ENCODE measurements around the gene CRYGA.
A peak's percentile ranks its signal among the peaks of the same experiment; 100 is the strongest.
"Not testable (repeated sequence)": the region's sequence is repeated elsewhere in the genome, so short reads cannot be mapped to it uniquely, and the experiment has no call there.

The CRYGA gene

DNA sequence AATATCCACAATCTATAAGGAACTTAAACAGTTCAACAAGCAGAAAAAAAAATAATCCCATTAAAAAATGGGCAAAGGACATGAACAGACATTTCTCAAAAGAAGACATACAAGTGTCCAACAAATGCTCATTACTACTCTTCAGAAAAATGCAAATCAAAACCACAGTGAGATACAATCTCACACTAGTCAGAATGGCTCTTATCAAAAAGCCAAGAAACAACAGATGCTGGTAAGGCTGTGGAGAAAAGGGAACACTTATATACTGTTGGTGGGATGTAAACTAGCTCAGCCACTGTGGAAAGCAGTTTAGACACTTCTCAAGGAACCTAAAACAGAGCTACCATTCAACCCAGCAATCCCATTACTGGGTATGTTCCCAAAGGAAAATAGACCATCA is 10.2 kb downstream of the CRYGA start:
- no peak overlapping the region for H3K9ac ChIP-seq (ENCODE audit: low read depth, low read length)
- H3K27ac ChIP-seq (ENCODE audit: low read depth, low read length), result no peak overlapping the region
- no peaks in the 10 kb centered on the region for H3K27me3 ChIP-seq (ENCODE audit: insufficient read depth, low read length)
- no peaks in the 10 kb centered on the region for H3K9me3 ChIP-seq (ENCODE audit: insufficient read depth, low read depth, low read length)
- H3K4me1 ChIP-seq (ENCODE audit: insufficient read depth, low read length), result no peaks in the 10 kb centered on the region
- no peak overlapping the region for H3K4me3 ChIP-seq (ENCODE audit: low read length)
- no peaks in the 10 kb centered on the region for H3K36me3 ChIP-seq (ENCODE audit: insufficient read depth, low read length)

DNA sequence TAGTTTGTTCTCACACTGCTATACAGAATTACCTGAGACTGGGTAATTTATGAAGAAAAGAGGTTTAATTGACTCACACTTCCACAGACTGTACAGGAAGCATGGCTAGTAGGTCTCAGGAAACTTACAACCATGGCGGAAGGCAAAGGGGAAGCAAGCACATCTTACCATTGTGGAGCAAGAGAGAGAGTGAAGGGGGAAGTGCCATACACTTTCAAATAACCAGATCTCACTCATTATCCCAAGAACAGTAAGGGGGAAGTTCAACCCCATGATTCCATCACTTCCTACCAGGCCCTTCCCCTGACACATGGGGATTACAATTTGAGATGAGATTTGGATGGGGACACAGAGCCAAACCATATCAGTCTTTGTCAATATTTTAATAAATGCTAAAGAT is 12.4 kb downstream of the CRYGA start:
- Histone ChIP-seq H3K27ac (ENCODE audit: low read depth, low read length) (no peak overlapping the region), H3K36me3 (ENCODE audit: insufficient read depth, low read length) (no peaks in the 10 kb centered on the region), H3K9ac (ENCODE audit: low read depth, low read length) (no peak overlapping the region), H3K4me1 (ENCODE audit: insufficient read depth, low read length) (0 out of 2 replicates have a peak, but pooled peaks cover under 1% of the 10 kb centered on the region), H3K27me3 (ENCODE audit: insufficient read depth, low read length) (no peaks in the 10 kb centered on the region), H3K9me3 (ENCODE audit: insufficient read depth, low read depth, low read length) (no peaks in the 10 kb centered on the region), H3K4me3 (ENCODE audit: low read length) (no peak overlapping the region)
- WGBS, result no CpG with 5 or more reads among the region's 1 CpG

DNA sequence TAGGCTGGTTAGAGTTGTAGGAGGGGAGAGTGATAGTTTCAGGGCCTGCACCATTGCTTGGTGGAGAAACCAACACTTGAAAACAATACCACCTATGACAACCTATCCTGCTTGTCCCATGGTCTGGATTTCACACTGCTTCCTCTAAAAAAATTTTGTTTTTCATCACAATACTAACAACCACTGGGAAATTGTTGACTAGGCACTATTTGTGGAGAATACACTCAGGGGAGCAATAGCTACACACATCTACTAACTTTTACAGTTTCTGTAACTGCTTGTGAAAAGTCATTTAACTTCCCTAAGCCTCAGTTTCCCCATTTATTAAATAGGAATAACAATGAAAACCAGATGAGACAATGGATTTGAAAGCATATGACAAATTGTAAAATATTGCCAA is 13.3 kb downstream of the CRYGA start:
- Histone ChIP-seq H3K9me3 (ENCODE audit: insufficient read depth, low read depth, low read length) (no peaks in the 10 kb centered on the region), H3K9ac (ENCODE audit: low read depth, low read length) (no peak overlapping the region), H3K27ac (ENCODE audit: low read depth, low read length) (no peak overlapping the region), H3K4me3 (ENCODE audit: low read length) (no peak overlapping the region), H3K36me3 (ENCODE audit: insufficient read depth, low read length) (no peaks in the 10 kb centered on the region), H3K27me3 (ENCODE audit: insufficient read depth, low read length) (no peaks in the 10 kb centered on the region), H3K4me1 (ENCODE audit: insufficient read depth, low read length) (0 out of 2 replicates have a peak, but pooled peaks cover 2% of the 10 kb centered on the region)

DNA sequence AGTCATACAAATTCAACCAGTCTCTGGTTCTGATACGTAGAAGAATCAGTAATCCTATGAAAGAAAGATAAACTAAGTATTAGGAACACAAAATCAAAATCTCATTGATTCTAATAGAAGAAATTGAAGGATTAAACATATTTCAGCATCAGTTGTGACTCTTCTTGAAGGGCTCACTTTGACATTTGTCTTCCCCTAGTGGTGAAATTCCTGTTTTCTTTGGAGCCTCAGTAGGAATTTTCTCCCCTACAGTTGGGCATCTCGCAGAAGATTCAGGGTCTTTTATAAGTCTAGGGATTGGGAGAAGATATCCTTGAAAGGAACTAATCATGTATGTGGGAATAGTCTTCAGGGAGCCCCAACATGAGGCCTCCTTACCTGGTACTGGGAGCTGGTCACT is 14.6 kb downstream of the CRYGA start:
- Histone ChIP-seq H3K36me3 (ENCODE audit: insufficient read depth, low read length) (no peaks in the 10 kb centered on the region), H3K9ac (ENCODE audit: low read depth, low read length) (no peak overlapping the region), H3K4me1 (ENCODE audit: insufficient read depth, low read length) (0 out of 2 replicates have a peak, but pooled peaks cover 2% of the 10 kb centered on the region), H3K9me3 (ENCODE audit: insufficient read depth, low read depth, low read length) (no peaks in the 10 kb centered on the region), H3K27me3 (ENCODE audit: insufficient read depth, low read length) (no peaks in the 10 kb centered on the region), H3K4me3 (ENCODE audit: low read length) (no peak overlapping the region), H3K27ac (ENCODE audit: low read depth, low read length) (no peak overlapping the region)
- WGBS, result 61% methylated on average over 1 of the region's 2 CpGs

DNA sequence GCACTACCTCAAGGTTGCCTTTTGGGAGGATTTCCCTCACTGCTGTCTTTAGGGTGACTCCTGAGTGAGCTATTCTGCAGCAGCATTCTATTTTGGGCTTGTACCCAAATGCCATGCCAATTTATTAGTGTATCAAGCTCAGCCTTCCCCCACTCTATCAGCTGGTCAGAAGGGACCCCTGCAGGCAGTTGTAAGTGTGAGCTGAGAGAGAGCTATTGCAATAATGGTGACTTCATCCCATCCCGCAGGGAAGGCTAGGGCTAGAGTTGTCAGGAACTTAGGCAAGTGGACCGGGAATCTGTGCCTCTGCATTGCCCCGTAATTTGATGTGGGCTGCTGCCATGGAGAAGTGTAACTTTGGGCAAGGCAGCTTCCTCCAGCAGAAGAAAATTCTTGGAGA is 15.6 kb downstream of the CRYGA start:
- Histone ChIP-seq H3K9me3 (ENCODE audit: insufficient read depth, low read depth, low read length) (no peaks in the 10 kb centered on the region), H3K9ac (ENCODE audit: low read depth, low read length) (no peak overlapping the region), H3K4me1 (ENCODE audit: insufficient read depth, low read length) (peaks cover 6% of the 10 kb centered on the region), H3K27ac (ENCODE audit: low read depth, low read length) (no peak overlapping the region), H3K36me3 (ENCODE audit: insufficient read depth, low read length) (no peaks in the 10 kb centered on the region), H3K4me3 (ENCODE audit: low read length) (no peak overlapping the region), H3K27me3 (ENCODE audit: insufficient read depth, low read length) (no peaks in the 10 kb centered on the region)
- 79% methylated on average over 3 of the region's 3 CpGs for WGBS

DNA sequence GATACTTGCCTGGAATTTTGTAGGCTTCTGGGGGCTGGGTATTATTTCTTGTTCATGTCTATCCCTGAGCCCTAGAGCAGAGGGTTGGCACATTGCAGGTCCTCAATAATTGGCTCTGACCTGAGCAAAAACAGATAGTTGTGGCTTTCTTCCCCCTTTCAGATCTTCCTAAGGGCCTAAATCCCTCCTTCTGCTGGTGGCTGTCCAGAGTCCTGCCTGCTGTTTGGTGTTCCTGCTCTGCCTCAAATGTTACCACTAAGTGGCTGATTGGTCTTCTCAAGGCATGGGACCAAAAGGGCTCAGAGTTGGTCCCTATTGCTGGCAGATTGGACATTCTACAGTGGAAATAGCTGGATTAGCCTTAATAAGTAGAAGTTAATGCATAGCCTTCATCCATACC is 16.4 kb downstream of the CRYGA start:
- H3K9ac ChIP-seq (ENCODE audit: low read depth, low read length), result no peak overlapping the region
- H3K9me3 ChIP-seq (ENCODE audit: insufficient read depth, low read depth, low read length), result no peaks in the 10 kb centered on the region
- no peak overlapping the region for H3K27ac ChIP-seq (ENCODE audit: low read depth, low read length)
- H3K27me3 ChIP-seq (ENCODE audit: insufficient read depth, low read length), result no peaks in the 10 kb centered on the region
- H3K4me1 ChIP-seq (ENCODE audit: insufficient read depth, low read length), result peaks cover 12% of the 10 kb centered on the region
- no peaks in the 10 kb centered on the region for H3K36me3 ChIP-seq (ENCODE audit: insufficient read depth, low read length)
- H3K4me3 ChIP-seq (ENCODE audit: low read length), result no peak overlapping the region

DNA sequence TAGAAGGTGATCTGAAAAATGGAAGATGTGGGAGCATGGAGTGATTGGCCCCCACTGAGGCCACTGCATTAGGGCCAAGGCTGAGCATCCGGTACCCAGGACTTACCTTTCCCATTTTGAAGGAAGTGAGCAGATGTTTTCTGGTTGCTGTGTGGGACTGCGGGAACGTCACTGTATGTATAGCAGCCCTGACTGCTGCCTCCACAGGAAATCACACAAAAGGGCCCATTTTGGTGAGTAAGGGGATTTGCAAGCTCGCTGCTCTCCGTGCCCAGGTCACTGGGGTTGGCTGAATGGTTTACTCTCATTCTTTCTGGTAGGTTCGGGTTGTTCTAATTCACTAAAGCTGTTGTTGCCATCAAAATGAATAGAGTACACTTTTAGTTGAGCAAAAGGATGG is 17.4 kb downstream of the CRYGA start, which contains the start of gene CRYGB:
Gene CRYGB, minus strand, starts transcription at position 153 of the 400 bp plus-strand sequence. Its CDS starts 38 bp downstream, at position 115.
- Histone ChIP-seq H3K4me1 (ENCODE audit: insufficient read depth, low read length) (peaks cover 12% of the 10 kb centered on the region), H3K36me3 (ENCODE audit: insufficient read depth, low read length) (no peaks in the 10 kb centered on the region), H3K27me3 (ENCODE audit: insufficient read depth, low read length) (no peaks in the 10 kb centered on the region), H3K9me3 (ENCODE audit: insufficient read depth, low read depth, low read length) (no peaks in the 10 kb centered on the region), H3K27ac (ENCODE audit: low read depth, low read length) (no peak within 1 kb of the TSS), H3K4me3 (ENCODE audit: low read length) (no peak within 1 kb of the TSS), H3K9ac (ENCODE audit: low read depth, low read length) (no peak within 1 kb of the TSS)
- 66% methylated on average over 6 of the region's 6 CpGs for WGBS

DNA sequence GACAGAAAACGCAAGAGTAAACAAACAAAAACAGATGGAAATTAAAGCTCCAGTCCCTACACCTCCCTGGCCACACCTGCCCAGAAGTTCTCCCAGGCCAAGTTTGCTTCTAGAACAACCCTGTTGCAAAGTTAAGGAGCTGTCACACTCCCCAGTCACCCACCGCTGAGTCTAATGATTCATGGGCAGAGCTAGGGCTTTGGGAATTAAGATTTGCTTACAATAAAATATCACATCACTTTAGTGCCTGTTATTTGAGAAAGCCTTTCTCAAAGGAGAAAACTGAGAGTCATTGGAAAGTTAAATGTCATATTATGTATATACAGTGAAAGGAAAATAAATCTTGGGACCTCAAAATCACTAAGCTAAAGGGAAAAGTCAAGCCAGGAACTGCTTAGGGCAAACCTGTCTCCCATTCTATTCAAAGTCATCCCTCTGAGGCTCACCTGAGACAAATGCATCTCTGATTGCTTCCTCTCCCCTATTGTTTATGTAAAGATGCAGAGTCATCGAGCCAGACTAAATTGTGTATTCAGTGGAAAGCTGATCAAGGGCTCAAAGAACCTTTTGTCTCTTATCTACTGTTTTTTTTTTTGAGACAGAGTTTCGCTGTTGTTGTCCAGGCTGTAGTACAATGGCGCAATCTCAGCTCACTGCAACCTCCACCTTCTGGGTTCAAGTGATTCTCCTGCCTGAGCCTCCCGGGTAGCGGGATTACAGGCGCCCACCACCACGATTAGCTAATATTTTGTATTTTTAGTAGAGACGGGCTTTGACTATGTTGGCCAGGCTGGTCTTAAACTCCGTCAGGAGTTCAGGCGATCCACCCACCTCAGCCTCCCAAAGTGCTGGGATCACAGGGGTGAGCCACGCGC is 20.2 kb downstream of the CRYGA start:
- Histone ChIP-seq H3K27ac (ENCODE audit: low read depth, low read length) (peak overlapping the region; percentile 50), H3K36me3 (ENCODE audit: insufficient read depth, low read length) (no peaks in the 10 kb centered on the region), H3K9ac (ENCODE audit: low read depth, low read length) (peak overlapping the region; percentile 54; the same call in 1 of the 2 replicates), H3K9me3 (ENCODE audit: insufficient read depth, low read depth, low read length) (peaks cover 2% of the 10 kb centered on the region; the same call in 1 of the 2 replicates), H3K4me1 (ENCODE audit: insufficient read depth, low read length) (peaks cover 12% of the 10 kb centered on the region), H3K27me3 (ENCODE audit: insufficient read depth, low read length) (no peaks in the 10 kb centered on the region), H3K4me3 (ENCODE audit: low read length) (no peak overlapping the region)
- 55% methylated on average over 12 of the region's 14 CpGs for WGBS

DNA sequence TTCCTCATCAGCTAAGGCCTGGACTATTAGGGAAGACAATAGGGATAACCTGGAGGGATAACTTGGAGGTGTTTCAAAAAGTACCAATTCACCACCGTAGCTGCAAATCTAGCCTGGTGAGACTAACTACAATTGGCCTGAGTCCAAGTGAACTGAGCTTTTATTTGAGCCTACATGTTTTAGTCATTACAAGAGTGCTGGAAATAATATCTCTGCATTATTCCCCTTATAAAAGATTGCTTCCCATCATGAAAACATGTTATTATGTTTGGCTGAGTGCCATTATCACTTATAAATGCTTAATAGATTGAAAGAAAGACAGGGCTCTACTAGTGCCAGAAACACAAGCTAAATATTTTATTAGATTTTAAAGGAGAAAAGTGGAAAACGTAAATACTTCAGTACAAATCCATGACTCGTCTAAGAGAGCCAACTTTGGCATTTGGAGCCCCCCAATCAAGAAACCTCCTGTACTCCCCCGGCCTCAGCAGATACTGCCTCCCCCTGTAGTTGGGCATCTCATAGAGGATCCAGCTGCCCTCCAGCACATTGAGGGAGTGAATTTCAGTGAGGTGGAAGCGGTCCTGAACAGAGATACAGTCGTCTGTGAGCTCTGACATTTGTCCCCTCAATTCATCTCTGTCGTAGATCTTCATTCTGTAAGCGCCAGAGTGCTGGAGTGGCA is 21.0 kb downstream of the CRYGA start:
- Histone ChIP-seq H3K9ac (ENCODE audit: low read depth, low read length) (peak overlapping the region; percentile 54; the same call in 1 of the 2 replicates), H3K4me3 (ENCODE audit: low read length) (no peak overlapping the region), H3K27ac (ENCODE audit: low read depth, low read length) (peak overlapping the region; percentile 25; the same call in 1 of the 2 replicates), H3K27me3 (ENCODE audit: insufficient read depth, low read length) (no peaks in the 10 kb centered on the region), H3K4me1 (ENCODE audit: insufficient read depth, low read length) (peaks cover 12% of the 10 kb centered on the region), H3K36me3 (ENCODE audit: insufficient read depth, low read length) (no peaks in the 10 kb centered on the region), H3K9me3 (ENCODE audit: insufficient read depth, low read depth, low read length) (peaks cover 5% of the 10 kb centered on the region; the same call in 1 of the 2 replicates)
- 84% methylated on average over 8 of the region's 8 CpGs for WGBS

DNA sequence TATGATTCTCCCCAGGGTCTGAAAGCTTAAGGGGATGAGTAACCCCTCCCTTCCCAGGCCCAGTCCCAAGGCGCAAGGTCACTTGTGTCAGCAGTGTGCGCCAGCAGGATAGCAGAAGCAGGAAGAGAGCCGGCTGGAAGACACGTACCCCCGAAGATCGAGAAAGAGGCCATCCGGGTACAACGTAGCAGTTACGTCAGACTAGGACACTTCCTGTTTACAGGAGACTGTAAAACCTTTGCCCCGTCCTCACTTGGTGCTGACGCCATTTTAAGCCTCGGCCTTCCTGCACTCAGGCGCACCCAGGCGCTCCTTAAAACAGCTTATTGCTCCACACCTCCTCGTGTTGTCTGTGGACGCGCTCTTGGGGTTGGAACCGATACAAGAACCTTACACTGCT is 23.9 kb downstream of the CRYGA start:
- H3K4me1 ChIP-seq (ENCODE audit: insufficient read depth, low read length), result peaks cover 10% of the 10 kb centered on the region
- WGBS, result 90% methylated on average over 18 of the region's 18 CpGs
- no peak overlapping the region for H3K4me3 ChIP-seq (ENCODE audit: low read length)
- no peaks in the 10 kb centered on the region for H3K36me3 ChIP-seq (ENCODE audit: insufficient read depth, low read length)
- no peak overlapping the region for H3K27ac ChIP-seq (ENCODE audit: low read depth, low read length)
- no peaks in the 10 kb centered on the region for H3K27me3 ChIP-seq (ENCODE audit: insufficient read depth, low read length)
- H3K9me3 ChIP-seq (ENCODE audit: insufficient read depth, low read depth, low read length), result peaks cover 5% of the 10 kb centered on the region; the same call in 1 of the 2 replicates
- no peak overlapping the region for H3K9ac ChIP-seq (ENCODE audit: low read depth, low read length)

DNA sequence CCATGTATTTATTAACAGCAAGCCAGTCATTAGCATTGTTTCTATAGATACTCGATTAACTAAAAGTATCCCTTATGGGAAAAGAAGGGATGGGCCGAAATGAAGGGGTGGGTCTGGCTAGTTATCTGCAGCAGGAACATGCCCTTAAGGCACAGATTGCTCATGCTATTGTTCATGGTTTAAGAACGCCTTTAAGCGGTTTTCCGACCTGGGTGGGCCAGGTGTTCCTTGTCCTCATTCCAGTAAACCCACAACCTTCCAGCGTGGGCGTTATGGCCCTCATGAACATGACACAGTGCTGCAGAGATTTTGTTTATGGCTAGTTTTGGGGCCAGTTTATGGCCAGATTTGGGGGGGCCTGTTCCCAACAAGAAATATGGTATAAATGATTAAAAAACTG is 25.1 kb downstream of the CRYGA start:
- not testable (repeated sequence) for H3K9me3 ChIP-seq (ENCODE audit: insufficient read depth, low read depth, low read length)
- 94% methylated on average over 7 of the region's 7 CpGs for WGBS

More for the DNA sequence above, 25.1 kb downstream of the CRYGA start:
- H3K9ac ChIP-seq (ENCODE audit: low read depth, low read length); H3K36me3 ChIP-seq (ENCODE audit: insufficient read depth, low read length); H3K27me3 ChIP-seq (ENCODE audit: insufficient read depth, low read length); H3K27ac ChIP-seq (ENCODE audit: low read depth, low read length); H3K4me3 ChIP-seq (ENCODE audit: low read length): not testable (repeated sequence)
- H3K4me1 ChIP-seq (ENCODE audit: insufficient read depth, low read length), result peaks cover 10% of the 10 kb centered on the region
